ENCODE results near the gene SEMA4A. TPM values are rescaled to one million over a fixed set of nuclear protein-coding genes. Genes with fewer than 3 reads are reported as not detected.

Gene SEMA4A
- polyA plus RNA-seq, 1 donor from 2014 or later, result 17.1 TPM

- Histone ChIP-seq H3F3A (ENCODE audit: insufficient read depth, low read length, poor library complexity, severe bottlenecking) (peaks cover 3% of the 10 kb centered on the region), H2AFZ (ENCODE audit: low read depth, low read length) (no peak overlapping the region), H3K27me3 (ENCODE audit: insufficient read depth, low read depth, low read length) (no peaks in the 10 kb centered on the region), H3K9me2 (ENCODE audit: insufficient read depth, low read length) (no peaks in the 10 kb centered on the region), H3K4me3 (ENCODE audit: low read length) (no peak overlapping the region), H3K79me2 (replicated peaks; ENCODE audit: insufficient read depth, low read length) (peaks cover 38% of the 10 kb centered on the region), H3K36me3 (ENCODE audit: insufficient read depth, low read length) (no peaks in the 10 kb centered on the region), H3K9ac (ENCODE audit: low read length) (no peak overlapping the region), H3K27ac (ENCODE audit: low read length) (no peak overlapping the region), H4K20me1 (ENCODE audit: insufficient read depth) (no peaks in the 10 kb centered on the region), H3K9me3 (ENCODE audit: low read length) (no peaks in the 10 kb centered on the region), H3K4me2 (ENCODE audit: low read length) (no peak overlapping the region)
- no peak for TF ChIP-seq SMC3 (conservative IDR thresholded peaks at IDR 0.05; ENCODE audit: poor library complexity)
- no peak for TF ChIP-seq EZH2 (IDR thresholded peaks at IDR 0.05; ENCODE audit: borderline replicate concordance, insufficient read depth, low read length, poor library complexity, severe bottlenecking)
- TF ChIP-seq TAF1 (IDR thresholded peaks at IDR 0.05; ENCODE audit: low read depth), result no peak
- no peak for TF ChIP-seq POLR2AphosphoS5 (IDR thresholded peaks at IDR 0.05)
- TF ChIP-seq REST (IDR thresholded peaks at IDR 0.05; ENCODE audit: borderline replicate concordance), result no peak
- no peak for TF ChIP-seq CTCF (IDR thresholded peaks at IDR 0.05; ENCODE audit: poor library complexity, severe bottlenecking)
- no peak for TF ChIP-seq RAD21 (conservative IDR thresholded peaks at IDR 0.05)
- no peak for TF ChIP-seq EP300 (conservative IDR thresholded peaks at IDR 0.05; ENCODE audit: poor library complexity, severe bottlenecking)
- TF ChIP-seq MXI1 (conservative IDR thresholded peaks at IDR 0.05; ENCODE audit: poor library complexity, severe bottlenecking), result no peak
These were observed 45.5 kb downstream of the SEMA4A start for GRCh38 chr1:156198831-156199349.

GRCh38 chr1:156200044-156200443 is 46.7 kb downstream of the SEMA4A start:
- H3K4me2 ChIP-seq (ENCODE audit: low read length), result no peak overlapping the region
- no peaks in the 10 kb centered on the region for H3K36me3 ChIP-seq (ENCODE audit: insufficient read depth, low read length)
- H3K9me3 ChIP-seq (ENCODE audit: low read length), result no peaks in the 10 kb centered on the region
- no peaks in the 10 kb centered on the region for H3K9me2 ChIP-seq (ENCODE audit: insufficient read depth, low read length)
- H3K27me3 ChIP-seq (ENCODE audit: insufficient read depth, low read depth, low read length), result no peaks in the 10 kb centered on the region
- H3K4me3 ChIP-seq (ENCODE audit: low read length), result no peak overlapping the region
- H2AFZ ChIP-seq (ENCODE audit: low read depth, low read length), result no peak overlapping the region
- H3F3A ChIP-seq (ENCODE audit: insufficient read depth, low read length, poor library complexity, severe bottlenecking), result no peaks in the 10 kb centered on the region
- peaks cover 31% of the 10 kb centered on the region for H3K79me2 ChIP-seq (replicated peaks; ENCODE audit: insufficient read depth, low read length)
- H3K27ac ChIP-seq (ENCODE audit: low read length), result no peak overlapping the region
- no peak for TF ChIP-seq EZH2 (IDR thresholded peaks at IDR 0.05; ENCODE audit: borderline replicate concordance, insufficient read depth, low read length, poor library complexity, severe bottlenecking)
- no peak for TF ChIP-seq RAD21 (conservative IDR thresholded peaks at IDR 0.05)
- no peak for TF ChIP-seq MXI1 (conservative IDR thresholded peaks at IDR 0.05; ENCODE audit: poor library complexity, severe bottlenecking)
- no peak for TF ChIP-seq POLR2AphosphoS5 (IDR thresholded peaks at IDR 0.05)
- TF ChIP-seq TAF1 (IDR thresholded peaks at IDR 0.05; ENCODE audit: low read depth), result no peak
- TF ChIP-seq CTCF (IDR thresholded peaks at IDR 0.05; ENCODE audit: poor library complexity, severe bottlenecking), result no peak
- TF ChIP-seq EP300 (conservative IDR thresholded peaks at IDR 0.05; ENCODE audit: poor library complexity, severe bottlenecking), result no peak
- TF ChIP-seq REST (IDR thresholded peaks at IDR 0.05; ENCODE audit: borderline replicate concordance), result no peak
- no peaks in the 10 kb centered on the region for H4K20me1 ChIP-seq (ENCODE audit: insufficient read depth)
- H3K9ac ChIP-seq (ENCODE audit: low read length), result no peak overlapping the region

Measured in neural cell (in vitro differentiated cells).